AG20443 (cell line): ENCODE results near the gene TBC1D1.

ENCODE experiments used
- DNase-seq: peaks from one replicate; pipeline ENCODE4 v3.0.0; 2012; ENCODE audit warnings: low spot score, mixed read lengths

TBC1D1 gene

DNA sequence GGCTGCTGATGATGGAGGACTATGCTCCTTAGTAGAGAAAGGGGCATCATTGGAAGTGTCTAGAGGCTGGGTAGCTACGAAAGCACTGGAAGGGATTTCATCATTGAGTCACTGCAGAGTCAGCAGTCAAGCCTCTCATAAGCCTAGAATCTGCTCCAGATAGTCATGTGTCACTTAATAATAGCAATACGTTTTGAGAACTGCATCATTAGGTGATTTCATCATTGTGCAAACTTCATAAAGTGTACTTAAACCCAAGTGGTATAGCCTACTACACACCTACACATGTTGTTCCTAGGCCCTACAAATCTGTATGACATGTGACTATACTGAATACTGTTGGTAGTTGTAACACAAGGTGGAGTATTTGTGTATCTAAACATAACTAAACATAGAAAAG lies 234.9 kb downstream of the TBC1D1 start:
- DNase-seq = no peak

DNA sequence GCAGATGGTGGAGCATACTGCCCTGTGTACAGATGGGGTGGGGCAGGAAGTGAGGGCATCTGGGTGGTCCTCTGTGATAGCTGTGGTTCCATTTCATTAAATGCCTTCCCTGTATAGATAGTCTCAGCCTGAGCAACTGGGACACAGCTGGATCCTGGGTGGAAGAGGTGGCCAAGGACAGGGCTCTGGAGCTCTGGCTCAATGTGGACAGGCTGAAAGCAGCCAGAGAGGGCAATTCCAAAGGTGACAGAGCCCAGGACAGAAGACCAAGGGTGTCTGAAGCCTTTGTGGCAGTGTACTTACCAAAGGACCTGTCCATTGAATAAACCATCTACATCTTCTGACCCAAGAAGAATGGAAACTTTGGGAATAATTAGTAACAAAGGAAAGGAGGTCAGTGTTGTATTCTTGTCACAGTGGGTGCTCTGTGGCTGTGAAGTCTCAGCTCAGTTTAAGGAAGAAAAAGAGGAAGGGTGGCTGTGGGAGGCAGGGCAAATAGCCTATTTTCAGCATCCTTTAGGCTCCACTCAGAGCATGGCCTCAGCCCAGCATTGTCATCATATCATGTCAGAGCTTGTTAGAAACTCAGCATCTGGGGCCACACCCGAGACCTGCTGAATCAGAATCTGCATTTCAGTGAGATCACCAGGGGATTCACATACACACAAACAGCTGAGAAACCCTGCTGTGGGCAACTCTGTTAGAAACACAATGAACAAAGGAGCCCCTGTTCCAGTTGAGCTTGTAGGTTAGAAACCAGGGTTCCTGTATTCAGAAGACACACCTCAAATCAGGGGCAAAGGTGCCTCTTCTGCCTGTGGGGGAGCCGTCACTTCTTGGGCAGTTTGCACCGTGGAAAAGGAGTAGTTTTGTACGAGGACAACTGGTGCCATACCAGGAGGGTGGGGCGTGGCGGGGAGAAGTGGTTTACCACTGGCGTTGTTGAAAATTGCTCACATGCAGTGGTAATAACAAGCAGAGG lies 237.9 kb downstream of the TBC1D1 start:
- DNase-seq = peak; percentile 62

DNA sequence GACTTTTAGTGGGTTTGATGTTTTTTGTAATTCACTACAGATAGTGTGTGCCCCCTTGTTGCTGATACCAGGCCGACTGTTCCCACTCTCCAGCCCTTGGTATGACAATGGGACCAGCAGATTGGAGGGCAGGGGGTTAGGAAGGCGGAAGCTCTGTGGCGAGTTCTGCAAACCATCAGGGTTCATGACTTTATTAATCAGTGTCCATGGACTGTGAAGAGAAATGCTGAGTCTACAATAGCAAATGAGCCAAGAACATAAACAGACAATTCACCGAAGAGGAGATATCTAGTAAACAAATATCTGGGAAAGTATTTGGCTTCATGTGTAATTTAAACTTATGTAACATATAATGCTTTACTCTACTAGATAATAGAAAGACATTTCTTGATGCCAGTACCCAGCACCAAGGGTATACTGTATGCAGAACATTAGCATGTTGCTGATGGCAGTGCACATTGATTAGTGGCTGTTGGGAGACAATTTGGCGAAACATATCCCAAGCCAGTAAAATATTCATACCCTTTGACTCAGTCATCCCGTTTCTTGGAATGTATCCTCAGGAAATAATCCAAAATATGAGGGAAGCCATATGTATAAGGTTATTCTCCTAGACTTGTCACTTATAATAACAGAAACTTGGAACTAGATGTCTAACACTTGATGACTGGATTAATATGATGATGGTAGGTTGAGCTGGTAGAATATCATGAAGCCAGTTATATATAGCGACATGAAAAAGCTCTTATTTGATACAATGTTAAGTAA lies 238.8 kb downstream of the TBC1D1 start:
- DNase-seq = no peak

DNA sequence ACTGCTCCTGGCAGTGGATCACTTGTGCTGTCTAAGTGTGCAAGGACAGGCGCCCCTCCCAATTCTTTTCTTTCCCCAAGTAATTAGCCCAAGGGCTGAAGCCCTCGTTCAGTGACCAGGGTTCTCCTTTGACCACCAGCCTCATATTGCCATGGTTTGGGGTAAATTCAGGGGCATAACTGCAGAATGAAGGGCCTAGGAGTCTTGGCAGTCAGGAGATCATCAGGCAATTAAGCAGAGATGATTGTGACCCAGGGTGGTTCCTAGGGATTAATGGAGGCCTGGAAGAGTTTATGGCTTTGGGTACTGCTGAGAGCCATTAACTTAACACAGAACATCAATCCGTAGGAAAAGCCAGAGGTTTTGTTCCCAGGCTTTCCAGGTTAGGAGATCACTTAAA lies 240.0 kb downstream of the TBC1D1 start:
- DNase-seq = no peak

DNA sequence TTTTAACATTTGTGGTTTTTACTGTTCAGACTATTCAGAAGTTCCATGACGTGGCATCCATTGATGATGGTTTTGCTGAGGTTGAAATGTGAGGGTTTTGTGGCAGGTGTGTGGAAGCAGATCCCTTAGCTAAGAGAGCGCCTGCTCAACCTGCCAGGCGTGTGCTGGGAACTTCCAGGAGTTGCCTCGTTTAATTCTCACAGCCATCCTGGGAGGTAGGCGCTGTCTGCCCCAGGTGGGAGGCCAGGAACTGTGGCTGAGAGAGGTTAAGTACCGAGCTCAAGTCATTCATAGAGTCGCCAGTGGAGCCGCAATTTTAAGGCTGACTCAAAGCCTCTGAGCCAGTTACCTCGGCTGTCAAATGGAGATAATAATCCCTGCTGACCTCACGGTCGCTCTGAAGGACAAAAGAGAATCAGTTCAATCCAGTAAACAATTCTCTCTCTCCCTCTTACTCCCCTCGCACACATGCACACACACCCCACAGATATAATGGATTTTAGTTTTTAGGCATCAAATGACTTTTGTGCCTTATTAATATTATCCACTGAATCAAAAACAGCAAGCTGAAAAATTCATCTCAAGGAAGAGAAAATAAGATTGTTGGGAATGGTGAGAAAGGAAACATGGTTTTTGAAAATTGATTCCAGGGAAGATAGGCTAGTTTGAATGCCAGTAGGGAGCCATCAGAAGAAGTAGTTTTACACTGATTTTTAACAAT lies 240.6 kb downstream of the TBC1D1 start:
- DNase-seq = no peak

DNA sequence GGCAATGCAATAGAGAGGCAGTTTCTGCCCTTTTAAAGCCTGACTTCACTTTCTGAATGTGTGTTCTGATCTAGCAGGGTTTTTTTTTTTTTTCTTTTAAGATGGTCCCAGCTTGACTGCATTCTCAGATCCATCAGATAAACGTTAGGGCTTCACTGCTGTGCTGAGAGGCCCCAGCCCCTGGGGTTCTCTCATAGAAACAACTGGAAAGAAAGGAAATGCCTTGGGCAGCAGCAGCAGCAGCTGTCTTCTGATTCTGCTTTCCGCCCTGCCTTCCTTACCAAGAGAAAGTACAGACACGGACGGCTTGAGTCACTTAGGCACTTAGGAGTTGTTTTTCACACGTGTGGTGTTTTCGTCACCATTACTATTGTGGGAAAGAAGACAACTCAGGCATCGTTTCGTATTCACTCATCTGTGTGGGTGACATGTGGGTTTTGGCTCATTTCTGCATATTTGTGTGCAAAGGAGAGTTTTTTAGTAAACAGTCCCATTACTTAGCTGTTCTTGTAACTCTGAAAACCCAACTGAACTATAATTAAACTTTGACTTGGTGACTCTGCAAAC lies 241.3 kb downstream of the TBC1D1 start:
- peak; percentile 87 for DNase-seq

DNA sequence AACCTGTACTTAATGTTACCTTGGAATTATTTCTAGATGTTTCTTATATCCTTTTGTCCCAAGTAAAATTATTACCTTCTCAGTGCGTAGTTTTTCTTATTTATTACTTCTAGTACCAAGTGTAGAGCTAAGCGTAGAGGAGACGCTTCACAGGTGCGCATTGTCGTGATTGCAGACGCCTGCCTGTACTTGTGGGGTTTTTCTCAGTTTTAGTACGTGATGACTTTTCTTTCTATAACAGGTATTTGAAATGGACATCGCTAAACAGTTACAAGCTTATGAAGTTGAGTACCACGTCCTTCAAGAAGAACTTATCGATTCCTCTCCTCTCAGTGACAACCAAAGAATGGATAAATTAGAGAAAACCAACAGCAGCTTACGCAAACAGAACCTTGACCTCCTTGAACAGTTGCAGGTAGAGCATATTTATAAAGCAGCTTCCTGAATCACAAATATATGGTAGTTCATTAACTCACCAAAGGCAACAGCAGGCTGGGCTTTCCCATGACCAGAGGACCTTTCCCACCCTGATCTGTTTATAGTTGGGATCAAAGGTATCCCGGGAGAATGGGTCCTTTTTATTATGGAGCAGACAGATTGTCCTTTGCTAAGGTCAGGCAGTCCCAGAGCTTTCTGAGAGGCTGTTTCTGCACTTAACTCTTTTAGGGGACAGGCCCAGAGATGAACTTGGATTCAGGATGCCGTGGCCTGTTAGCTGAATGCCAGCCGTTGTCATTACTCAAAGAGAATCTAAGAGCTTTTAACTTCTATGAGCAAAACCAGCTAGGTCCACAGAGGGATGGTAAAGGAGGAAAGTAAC lies 242.2 kb downstream of the TBC1D1 start:
- DNase-seq = no peak

DNA sequence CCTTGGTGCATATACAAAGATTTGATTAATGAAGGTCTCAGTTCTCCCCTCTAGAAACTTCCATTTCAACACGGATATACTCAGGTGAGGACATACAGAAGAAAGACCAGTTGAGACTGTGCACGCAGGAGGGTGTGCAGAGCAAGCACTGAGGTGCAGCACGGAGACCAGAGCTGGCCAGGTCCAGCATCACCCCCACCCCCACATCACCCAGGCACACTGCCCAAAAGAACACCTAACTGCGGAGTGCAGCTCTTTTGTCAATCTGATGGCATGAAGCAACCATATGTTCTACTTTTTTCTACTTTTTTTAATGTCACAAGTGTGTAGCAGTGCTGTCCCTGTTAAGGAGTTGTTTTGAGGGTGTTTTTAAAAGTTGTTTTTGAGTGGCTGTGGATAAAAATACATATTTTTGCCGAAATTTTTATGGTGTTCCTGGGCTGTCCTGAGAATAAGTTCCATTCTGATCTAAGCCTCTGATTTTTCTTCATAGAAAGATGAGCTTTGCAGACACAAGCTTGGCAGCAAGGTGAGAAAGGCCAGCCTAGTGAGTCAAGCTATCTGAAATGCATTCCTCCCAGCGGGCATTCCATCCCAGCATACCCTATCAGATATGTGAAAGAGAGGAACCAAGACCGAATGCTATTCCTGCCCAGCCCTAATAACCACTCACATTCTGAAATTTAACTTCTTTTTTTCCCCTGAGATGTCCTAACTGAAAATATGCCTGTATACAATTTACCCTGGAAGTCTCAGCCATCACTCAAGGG lies 243.0 kb downstream of the TBC1D1 start:
- DNase-seq = no peak

DNA sequence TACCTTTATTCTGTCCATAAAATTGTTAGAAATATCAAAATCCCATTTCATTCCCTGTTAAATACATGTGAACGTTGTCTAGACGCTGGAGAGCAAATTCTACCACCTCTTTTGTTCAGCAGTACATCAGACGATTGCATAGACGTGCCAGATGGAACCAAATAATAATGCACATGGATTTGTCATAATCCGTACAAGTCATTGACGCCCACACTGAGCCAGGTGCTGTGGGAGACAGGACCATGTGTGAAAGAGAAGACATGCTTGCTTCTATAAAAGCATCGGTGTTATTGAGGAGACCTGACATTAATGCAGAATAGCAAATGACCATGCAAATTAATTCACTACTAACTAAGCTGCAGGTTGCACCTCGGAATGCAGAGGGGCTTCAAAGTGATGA lies 244.3 kb downstream of the TBC1D1 start:
- DNase-seq = no peak

DNA sequence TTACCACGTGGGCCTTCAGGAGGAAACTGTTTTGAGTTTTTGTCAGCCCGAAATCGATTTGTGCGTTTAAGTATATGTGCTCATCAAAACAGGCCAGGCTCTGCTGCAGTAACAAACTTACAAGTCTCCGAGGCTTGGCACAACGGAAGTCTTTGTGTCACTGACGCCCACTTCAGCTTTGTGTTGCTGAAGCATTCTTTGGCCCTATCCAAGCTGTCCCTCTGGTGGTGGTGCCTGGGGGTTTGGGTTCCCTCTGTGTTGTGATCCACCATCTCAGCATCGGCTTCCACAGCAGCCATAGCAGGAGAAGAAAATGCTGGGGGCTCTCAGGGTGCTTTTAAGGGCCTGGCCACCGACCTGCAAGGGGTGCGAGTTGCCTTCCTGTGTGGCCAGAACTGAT lies 245.7 kb downstream of the TBC1D1 start:
- DNase-seq = no peak

DNA sequence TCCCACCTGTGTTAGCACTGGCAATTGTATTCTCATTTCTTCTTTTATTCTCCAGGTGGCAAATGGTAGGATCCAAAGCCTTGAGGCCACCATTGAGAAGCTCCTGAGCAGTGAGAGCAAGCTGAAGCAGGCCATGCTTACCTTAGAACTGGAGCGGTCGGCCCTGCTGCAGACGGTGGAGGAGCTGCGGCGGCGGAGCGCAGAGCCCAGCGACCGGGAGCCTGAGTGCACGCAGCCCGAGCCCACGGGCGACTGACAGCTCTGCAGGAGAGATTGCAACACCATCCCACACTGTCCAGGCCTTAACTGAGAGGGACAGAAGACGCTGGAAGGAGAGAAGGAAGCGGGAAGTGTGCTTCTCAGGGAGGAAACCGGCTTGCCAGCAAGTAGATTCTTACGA lies 246.2 kb downstream of the TBC1D1 start:
- DNase-seq = no peak

DNA sequence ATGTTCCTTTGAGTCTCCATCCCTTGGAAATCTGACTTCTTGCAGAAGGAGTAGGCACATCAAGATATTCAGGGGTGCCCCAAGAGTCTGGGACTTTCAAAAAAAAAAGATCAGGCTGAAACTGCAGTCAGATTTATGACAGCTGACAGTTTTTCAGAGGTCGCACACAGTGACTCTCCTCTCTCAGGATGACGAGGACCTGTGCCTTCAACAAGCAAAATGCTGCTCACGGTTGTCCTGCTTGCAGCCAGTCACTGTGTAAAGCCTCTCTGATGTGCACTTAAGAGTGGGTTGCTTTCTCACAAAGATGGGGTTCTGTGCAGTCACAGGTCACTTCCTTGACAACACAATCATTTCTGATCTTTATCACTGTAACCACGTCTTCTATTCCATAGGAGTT lies 247.5 kb downstream of the TBC1D1 start:
- DNase-seq = no peak

DNA sequence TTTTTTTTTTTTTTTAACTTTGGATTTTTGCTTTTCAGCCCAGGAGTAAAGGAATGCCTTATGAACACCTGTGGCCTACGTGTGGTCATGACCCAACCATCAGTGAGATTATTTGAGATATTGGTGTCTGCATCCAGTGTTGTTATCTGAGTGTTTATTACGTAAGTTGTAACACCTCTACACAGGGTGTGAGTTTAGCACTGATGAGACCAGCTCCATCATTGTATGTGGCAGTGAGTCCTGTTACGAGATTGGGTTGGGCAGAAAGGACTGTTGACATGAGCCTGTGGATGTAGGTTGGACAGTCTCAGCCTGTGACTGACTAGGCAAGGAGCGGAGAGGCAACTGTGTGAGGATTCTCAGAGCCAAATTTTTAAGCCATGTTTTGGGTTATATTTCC lies 248.3 kb downstream of the TBC1D1 start:
- no peak for DNase-seq

DNA sequence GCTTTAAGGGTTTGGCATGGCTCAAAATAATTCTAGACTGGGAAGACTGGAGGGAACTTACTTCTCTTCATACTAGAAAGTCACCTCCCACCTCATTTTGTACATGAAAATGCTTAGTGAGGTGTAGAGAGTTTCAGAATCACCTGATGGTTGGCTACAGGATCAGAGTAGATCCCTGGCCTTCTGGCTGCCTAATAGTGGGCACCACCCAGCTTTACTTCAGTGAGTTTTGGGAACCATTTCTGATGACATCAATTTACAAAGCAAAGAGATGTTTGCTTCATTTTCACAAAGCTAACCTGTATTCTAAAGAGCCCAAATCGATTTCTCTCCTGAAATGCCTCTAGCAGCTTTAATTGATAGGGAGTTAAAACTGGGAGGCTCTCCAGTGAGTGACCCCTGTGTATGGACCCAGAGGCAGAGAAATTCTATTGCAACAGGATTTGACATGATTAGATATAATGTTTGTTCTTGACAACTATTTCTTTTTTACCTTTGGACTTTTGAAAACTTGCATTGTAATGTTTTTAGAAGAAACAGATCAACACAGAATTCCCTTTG lies 249.8 kb downstream of the TBC1D1 start:
- no peak for DNase-seq

DNA sequence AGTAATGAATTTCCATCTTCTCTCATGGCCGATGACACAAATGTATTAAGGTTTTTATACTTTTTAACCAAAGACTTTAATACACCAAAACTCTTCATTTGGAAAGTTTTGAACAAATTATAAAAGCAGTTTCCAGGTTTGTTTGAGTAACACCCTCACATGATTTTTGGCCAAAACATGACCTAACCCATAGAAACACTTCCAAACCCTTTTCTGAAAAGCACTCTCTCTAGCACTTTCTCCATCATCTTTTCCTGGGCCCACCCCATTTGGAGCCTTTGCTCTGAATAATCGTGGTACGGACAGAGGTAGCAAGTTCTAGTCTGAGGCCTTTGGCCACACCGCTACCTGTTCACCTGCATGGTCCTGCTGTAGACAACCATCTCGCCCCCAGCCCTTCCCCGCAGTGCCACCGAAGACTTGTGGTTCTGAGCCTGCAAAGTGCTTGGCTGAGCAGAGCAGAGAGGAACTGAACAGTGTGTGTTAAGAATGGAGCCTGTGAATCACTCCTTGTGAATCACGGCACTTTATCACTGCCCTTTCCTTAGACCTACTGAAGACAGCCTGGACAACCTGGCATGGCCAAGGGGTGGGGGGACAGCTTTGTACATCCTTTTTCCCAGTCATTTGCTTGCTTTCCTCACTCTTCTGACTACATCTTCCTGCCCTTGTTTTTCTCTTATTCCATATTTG lies 251.1 kb downstream of the TBC1D1 start:
- peak; percentile 77 for DNase-seq

DNA sequence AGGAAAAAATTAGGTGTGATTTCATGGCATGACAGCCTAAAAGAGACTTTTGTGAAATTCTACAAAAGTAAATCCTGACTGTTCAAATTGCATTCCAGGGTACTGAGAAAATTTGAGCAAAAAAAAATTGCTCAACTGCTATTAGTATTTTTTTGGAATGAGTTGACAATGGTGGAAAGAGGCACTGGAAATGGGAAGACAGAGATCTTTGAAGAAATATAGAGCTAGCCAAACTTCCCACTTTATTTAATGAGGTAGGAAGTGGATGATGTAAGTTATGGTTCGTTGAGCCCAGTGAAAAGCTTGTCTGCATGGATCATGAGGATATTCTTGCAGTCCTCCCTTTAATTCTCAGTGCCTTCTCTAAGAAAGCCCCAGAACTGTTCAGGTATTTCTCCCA lies 253.1 kb downstream of the TBC1D1 start:
- peak; percentile 44 for DNase-seq

DNA sequence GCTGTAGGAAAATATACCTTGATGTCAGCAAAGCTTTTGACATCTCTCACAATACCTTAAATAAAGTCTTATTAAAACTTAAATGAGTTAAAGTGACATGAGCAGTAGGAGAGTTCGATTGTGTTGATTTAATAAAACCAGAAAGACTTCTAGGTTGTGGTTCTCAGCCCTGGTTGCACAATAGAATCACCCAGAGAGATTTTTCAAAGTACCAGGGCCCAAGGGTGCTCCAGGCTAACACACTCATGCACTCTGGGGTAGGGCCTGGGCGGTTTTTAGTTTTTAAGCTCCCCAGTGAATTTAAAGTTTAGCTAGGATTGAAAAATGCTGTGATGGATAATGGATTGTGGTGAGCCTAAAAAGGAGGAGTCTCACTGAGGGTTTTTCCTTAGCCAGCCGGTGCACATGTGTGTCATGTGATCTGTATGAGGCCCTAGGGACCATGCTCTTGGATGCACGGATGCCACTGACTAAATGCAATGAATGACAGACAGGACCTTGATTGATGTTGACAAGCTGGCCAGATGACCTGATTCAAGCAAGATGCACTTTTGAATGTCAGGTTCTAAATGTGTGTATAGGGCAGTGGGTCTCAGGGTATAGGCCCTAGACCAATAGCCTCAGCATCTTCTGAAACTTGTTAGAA lies 254.3 kb downstream of the TBC1D1 start:
- no peak for DNase-seq

DNA sequence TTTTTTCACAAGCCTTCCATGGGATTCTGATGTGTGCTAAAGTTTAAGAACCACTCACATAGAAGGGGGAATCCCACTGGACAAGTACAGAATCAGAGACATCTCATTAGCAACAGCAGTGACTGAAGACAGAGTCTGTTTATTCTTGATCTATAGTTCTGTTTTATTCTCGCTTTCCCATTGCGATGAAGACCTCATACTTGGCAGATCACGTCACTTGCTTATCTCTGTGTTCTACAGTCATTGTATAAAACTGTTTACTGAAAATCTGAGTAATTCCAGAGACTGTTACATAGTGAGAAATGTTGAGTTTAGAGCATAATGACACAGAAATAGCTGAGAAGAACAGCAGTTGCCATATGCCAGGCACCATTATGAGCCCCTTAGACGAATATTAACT lies 254.9 kb downstream of the TBC1D1 start:
- peak; percentile 38 for DNase-seq

DNA sequence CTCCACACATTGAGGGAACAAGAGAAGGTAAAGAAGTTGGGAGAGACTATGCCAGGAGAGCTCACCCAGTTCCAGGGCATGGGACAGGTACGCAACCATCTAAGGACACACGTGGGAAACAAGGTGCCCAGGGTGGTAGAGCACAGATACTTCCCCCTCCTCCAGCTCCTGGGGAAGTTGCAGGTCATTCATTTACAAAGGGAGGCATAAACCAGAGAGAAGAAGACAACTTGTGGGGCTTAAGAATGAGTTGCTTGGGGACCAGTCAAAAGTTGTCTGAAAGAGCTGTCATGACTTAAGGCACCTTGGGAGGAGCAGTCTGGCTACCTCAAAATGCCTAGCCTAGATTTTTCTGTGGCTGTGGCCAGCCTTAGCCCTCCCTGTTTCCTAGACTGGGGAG lies 255.5 kb downstream of the TBC1D1 start:
- no peak for DNase-seq
